ENCODE data around the gene PTPN9. TPM values are rescaled to one million over a fixed set of nuclear protein-coding genes. Genes with fewer than 3 reads are reported as not detected.
"Not testable (repeated sequence)": the region's sequence is repeated elsewhere in the genome, so short reads cannot be mapped to it uniquely, and the experiment has no call there.

PTPN9 gene
- total and polyA plus RNA-seq, 4 donors = 9.8 to 37.9 (median 21.1) TPM

DNA sequence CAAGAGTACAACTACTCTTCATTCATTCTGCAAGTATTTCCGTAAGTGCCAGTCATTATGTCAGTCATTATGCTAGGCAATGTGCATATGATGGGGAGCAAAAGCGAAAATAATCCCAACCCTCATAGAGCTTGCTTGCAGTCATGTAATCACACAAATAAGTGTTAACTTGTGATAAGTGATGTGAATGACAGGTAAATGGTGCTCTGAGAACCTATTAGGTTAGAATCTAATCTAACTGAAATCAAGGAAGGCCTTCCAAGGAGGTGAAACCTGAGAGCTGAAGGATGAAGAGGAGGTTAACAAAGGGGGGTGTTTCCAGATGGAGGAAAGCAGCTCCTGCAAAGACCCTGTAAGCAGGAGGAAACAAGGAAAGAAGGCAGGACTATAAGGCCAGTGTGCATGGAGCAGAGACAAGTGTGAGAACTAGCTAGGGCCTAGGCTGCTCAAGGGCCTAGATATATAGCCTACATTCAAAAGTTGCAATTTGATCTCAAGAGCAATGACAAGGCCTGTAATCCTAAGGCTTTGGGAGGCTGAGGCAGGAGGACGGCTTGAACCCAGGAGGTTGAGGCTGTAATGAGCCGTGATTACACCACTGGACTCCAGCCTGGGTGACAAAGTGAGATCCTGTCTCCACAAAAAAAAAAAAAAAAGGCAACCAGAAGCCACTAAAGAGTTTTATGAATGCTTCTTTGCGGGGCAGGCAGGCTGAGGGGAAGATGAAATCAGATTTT is 5.3 kb downstream of the PTPN9 start:
- intact Hi-C loops (cut with DNase I) = no loop called here
- Histone ChIP-seq H3K36me3 (ENCODE audit: control insufficient read depth in 1 of 2, insufficient read depth in 2 of 2, low read length in 1 of 2) (no peaks in the 10 kb centered on the region), H3K27me3 (ENCODE audit: control insufficient read depth in 1 of 2, insufficient read depth in 2 of 2, low read length in 1 of 2) (no peaks in the 10 kb centered on the region), H3K4me1 (ENCODE audit: control insufficient read depth in 1 of 2, insufficient read depth in 2 of 2, low read length in 2 of 2) (peaks cover 0 to 2% of the 10 kb centered on the region in 2 donors), H3K4me3 (ENCODE audit: low read length in 2 of 2) (no peak overlapping the region), H3K27ac (ENCODE audit: low read depth in 1 of 2, low read length in 2 of 2) (peak overlapping the region in 1 of 2 donors; percentile 6), H3K9me3 (ENCODE audit: control insufficient read depth, low read length) (no peaks in the 10 kb centered on the region)
- no peak for DNase-seq
- 96 to 97% methylated on average over 5 of the region's 5 CpGs for WGBS, 2 donors
- no peak for ATAC-seq (ENCODE audit: low FRiP score)

DNA sequence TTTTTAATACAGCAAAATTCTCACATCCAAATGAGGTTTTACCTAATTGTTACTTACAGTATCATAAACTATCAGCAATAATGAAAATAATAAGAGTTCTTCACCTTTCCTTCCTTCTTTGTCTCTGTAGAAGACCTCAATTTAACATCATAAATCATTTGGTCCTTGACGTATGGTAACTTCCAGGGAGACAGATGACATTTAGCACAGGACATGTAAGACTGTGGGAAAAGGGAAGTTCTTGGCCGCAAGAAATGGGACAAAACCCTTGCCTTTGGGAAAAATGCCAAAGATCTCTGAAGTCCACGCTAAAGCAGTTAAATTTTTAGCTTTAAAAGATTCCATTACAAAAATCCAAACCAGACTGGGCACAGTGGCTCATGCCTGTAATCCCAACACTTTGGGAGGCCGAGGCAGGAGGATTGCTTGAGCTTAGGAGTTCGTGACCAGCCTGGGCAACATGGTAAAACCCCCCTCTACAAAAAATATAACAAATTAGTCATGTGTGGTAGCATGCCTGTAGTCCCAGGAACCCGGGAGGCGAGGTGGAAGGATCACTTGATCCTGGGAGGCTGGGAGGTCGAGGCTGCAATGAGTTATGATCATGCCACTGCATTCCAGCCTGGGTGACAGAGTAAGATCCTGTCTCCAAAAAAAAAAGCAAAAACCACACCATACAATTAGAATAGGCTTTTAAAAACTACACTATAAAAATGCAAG is 8.8 kb downstream of the PTPN9 start:
- Histone ChIP-seq H3K9me3 (ENCODE audit: control insufficient read depth, low read length) (no peaks in the 10 kb centered on the region), H3K27me3 (ENCODE audit: control insufficient read depth in 1 of 2, insufficient read depth in 2 of 2, low read length in 1 of 2) (no peaks in the 10 kb centered on the region), H3K36me3 (ENCODE audit: control insufficient read depth in 1 of 2, insufficient read depth in 2 of 2, low read length in 1 of 2) (no peaks in the 10 kb centered on the region), H3K4me1 (ENCODE audit: control insufficient read depth in 1 of 2, insufficient read depth in 2 of 2, low read length in 2 of 2) (peaks cover 0 to 2% of the 10 kb centered on the region in 2 donors), H3K27ac (ENCODE audit: low read depth in 1 of 2, low read length in 2 of 2) (no peak overlapping the region), H3K4me3 (ENCODE audit: low read length in 2 of 2) (no peak overlapping the region)
- ATAC-seq (ENCODE audit: low FRiP score) (no peak), DNase-seq (peak in 1 of 2 donors; percentile 5)
- intact Hi-C loops (cut with DNase I) = no loop called here
- 37 to 41% methylated on average over 8 of the region's 8 CpGs for WGBS, 2 donors

DNA sequence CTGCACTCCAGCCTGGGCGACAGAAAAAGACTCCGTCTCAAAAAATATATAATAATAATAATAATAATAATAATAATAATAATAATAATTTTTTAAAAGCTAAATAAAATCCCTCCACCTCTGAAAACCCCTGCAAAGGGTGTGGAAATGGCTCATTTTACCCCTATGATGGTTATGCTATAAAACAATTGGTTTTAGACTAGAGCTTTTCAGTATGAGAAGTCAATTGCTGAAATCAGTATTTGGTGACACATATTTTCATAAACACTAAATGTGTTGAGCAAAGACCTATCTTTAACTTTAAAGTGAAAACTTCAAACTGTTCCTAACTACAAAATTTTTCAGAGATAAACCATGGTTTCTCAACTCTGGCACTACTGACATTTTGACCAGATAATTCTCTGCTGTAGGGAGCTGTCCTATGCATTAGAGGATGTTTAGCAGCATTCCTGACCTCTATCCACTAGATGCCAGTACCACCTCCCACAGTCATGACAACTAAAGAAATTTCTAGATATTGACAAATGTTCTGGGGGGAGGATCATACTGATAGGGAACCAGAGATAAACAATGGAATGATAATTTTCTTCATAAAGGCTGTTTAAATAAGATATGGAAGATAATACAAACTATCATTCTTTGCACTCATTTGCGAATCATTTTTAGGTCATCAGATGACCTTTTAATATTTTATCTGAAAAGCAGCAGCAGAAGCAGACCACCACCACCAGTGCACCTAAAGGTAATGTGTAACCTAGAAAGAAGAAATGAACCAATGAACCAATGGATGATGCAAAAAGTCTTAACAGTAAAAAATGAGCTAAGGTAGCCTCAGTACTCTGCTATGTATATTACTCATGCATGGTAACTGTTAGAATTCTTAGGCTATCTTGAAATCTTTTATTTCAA is 13.8 kb downstream of the PTPN9 start:
- Histone ChIP-seq H3K9me3 (ENCODE audit: control insufficient read depth, low read length) (no peaks in the 10 kb centered on the region), H3K27me3 (ENCODE audit: control insufficient read depth in 1 of 2, insufficient read depth in 2 of 2, low read length in 1 of 2) (no peaks in the 10 kb centered on the region), H3K4me1 (ENCODE audit: control insufficient read depth in 1 of 2, insufficient read depth in 2 of 2, low read length in 2 of 2) (no peaks in the 10 kb centered on the region), H3K36me3 (ENCODE audit: control insufficient read depth in 1 of 2, insufficient read depth in 2 of 2, low read length in 1 of 2) (no peaks in the 10 kb centered on the region), H3K27ac (ENCODE audit: low read depth in 1 of 2, low read length in 2 of 2) (no peak overlapping the region), H3K4me3 (ENCODE audit: low read length in 2 of 2) (no peak overlapping the region)
- intact Hi-C loops (cut with DNase I) = no loop called here
- WGBS, 2 donors = 95 to 97% methylated on average over 3 of the region's 3 CpGs
- DNase-seq = no peak
- no peak for ATAC-seq (ENCODE audit: low FRiP score)

DNA sequence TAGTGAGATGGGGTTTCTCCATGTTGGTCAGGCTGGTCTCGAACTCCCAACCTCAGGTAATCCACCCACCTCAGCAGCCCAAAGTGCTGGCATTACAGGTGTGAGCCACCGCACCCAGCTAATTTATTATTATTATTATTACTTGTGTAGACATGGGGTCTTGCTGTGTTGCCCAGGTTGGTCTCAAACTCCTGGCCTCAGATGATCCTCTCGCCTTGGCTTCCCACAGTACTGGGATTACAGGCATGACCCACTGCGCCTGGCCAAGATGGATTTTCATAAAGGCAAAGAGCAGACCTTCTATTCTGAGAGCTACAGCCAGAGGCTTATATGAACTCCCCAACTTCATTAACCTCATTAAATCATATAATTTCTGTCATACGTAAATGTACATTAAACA is 17.2 kb downstream of the PTPN9 start:
- 96 to 97% methylated on average over 5 of the region's 5 CpGs for WGBS, 2 donors
- no peaks in the 10 kb centered on the region for H3K9me3 ChIP-seq (ENCODE audit: control insufficient read depth, low read length)
- no peaks in the 10 kb centered on the region for H3K36me3 ChIP-seq (ENCODE audit: control insufficient read depth in 1 of 2, insufficient read depth in 2 of 2, low read length in 1 of 2)
- H3K4me1 ChIP-seq (ENCODE audit: control insufficient read depth in 1 of 2, insufficient read depth in 2 of 2, low read length in 2 of 2) = no peaks in the 10 kb centered on the region
- no peak overlapping the region for H3K4me3 ChIP-seq (ENCODE audit: low read length in 2 of 2)
- ATAC-seq (ENCODE audit: low FRiP score) = no peak
- no peak for DNase-seq
- no peak overlapping the region for H3K27ac ChIP-seq (ENCODE audit: low read depth in 1 of 2, low read length in 2 of 2)
- no peaks in the 10 kb centered on the region for H3K27me3 ChIP-seq (ENCODE audit: control insufficient read depth in 1 of 2, insufficient read depth in 2 of 2, low read length in 1 of 2)
- intact Hi-C loops (cut with DNase I) = no loop called here

DNA sequence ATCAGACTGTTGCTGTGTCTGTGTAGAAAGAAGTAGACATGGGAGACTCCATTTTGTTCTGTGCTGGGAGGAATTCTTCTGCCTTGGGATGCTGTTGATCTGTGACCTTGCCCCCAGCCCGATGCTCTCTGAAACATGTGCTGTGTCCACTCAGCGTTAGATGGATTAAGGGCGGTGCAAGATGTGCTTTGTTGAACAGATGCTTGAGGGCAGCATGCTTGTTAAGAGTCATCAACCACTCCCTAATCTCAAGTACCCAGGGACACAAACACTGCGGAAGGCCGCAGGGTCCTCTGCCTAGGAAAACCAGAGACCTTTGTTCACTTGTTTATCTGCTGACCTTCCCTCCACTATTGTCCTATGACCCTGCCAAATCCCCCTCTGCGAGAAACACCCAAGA is 19.8 kb downstream of the PTPN9 start:
- H3K4me3 ChIP-seq (ENCODE audit: low read length in 2 of 2); H3K9me3 ChIP-seq (ENCODE audit: control insufficient read depth, low read length); H3K4me1 ChIP-seq (ENCODE audit: control insufficient read depth in 1 of 2, insufficient read depth in 2 of 2, low read length in 2 of 2); ATAC-seq (ENCODE audit: low FRiP score); H3K27ac ChIP-seq (ENCODE audit: low read depth in 1 of 2, low read length in 2 of 2); H3K27me3 ChIP-seq (ENCODE audit: control insufficient read depth in 1 of 2, insufficient read depth in 2 of 2, low read length in 1 of 2); H3K36me3 ChIP-seq (ENCODE audit: control insufficient read depth in 1 of 2, insufficient read depth in 2 of 2, low read length in 1 of 2); intact Hi-C loops (cut with DNase I); DNase-seq: not testable (repeated sequence)
- WGBS, 2 donors = 90 to 94% methylated on average over 5 to 6 of the region's 6 CpGs

DNA sequence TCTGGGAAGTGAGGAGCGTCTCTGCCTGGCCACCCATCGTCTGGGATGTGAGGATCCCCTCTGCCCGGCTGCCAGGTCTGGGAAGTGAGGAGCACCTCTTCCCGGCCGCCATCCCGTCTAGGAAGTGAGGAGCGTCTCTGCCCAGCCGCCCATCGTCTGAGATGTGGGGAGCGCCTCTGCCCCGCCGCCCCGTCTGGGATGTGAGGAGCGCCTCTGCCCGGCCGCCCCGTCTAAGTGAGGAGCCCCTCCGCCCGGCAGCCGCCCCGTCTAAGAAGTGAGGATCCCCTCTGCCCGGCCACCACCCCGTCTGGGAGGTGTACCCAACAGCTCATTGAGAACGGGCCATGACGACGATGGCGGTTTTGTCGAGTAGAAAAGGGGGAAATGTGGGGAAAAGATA is 20.2 kb downstream of the PTPN9 start:
- H3K27ac ChIP-seq (ENCODE audit: low read depth in 1 of 2, low read length in 2 of 2); DNase-seq; H3K9me3 ChIP-seq (ENCODE audit: control insufficient read depth, low read length); H3K4me1 ChIP-seq (ENCODE audit: control insufficient read depth in 1 of 2, insufficient read depth in 2 of 2, low read length in 2 of 2); intact Hi-C loops (cut with DNase I); H3K4me3 ChIP-seq (ENCODE audit: low read length in 2 of 2); H3K36me3 ChIP-seq (ENCODE audit: control insufficient read depth in 1 of 2, insufficient read depth in 2 of 2, low read length in 1 of 2); ATAC-seq (ENCODE audit: low FRiP score); H3K27me3 ChIP-seq (ENCODE audit: control insufficient read depth in 1 of 2, insufficient read depth in 2 of 2, low read length in 1 of 2): not testable (repeated sequence)
- 94% methylated on average over 25 to 28 of the region's 28 CpGs for WGBS, 2 donors

DNA sequence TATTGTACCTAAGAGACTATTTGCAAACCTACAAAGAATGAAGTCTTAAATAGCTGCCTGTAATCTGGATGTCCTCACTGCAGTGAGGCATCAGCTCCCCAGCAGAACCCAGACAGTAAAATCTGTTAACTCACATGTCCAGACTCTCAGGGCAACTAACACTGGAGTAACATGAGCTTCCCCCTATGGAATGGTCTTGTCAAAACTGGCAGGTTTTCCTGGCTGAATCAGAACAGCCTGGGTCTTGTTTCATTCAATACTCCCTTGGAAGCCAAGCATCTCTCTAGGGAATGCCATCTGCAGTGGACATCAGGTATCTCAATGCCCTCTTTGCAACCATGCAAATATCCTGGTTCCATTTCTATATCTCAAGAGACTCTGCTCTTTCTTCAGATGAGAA is 24.4 kb downstream of the PTPN9 start:
- no peaks in the 10 kb centered on the region for H3K9me3 ChIP-seq (ENCODE audit: control insufficient read depth, low read length)
- DNase-seq (no peak), ATAC-seq (ENCODE audit: low FRiP score) (no peak)

DNA sequence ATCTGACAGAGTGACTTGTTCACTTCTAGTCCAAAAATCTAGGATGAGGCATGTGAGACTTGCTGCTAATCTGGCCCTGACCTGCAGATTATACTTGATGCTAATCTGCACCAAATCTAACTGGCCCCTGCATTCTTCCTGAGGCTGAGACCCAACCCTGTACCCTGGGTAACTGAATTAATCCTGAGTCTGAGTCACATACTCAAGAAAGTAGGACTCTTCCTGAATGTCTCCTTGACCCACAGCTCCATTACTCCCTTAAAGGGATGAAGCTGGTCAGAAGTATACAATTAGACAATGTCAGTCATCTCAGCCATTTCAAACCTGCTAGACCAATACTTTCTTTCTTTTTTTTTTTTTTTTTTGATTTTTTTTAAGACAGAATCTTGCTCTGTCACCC is 25.5 kb downstream of the PTPN9 start:
- DNase-seq = no peak
- ATAC-seq (ENCODE audit: low FRiP score) = no peak

More for the DNA sequence above, 24.4 kb downstream of the PTPN9 start:
- no peaks in the 10 kb centered on the region for H3K27me3 ChIP-seq (ENCODE audit: control insufficient read depth in 1 of 2, insufficient read depth in 2 of 2, low read length in 1 of 2)
- no peaks in the 10 kb centered on the region for H3K4me1 ChIP-seq (ENCODE audit: control insufficient read depth in 1 of 2, insufficient read depth in 2 of 2, low read length in 2 of 2)
- no peak overlapping the region for H3K27ac ChIP-seq (ENCODE audit: low read depth in 1 of 2, low read length in 2 of 2)
- H3K4me3 ChIP-seq (ENCODE audit: low read length in 2 of 2) = no peak overlapping the region
- intact Hi-C loops (cut with DNase I) = no loop called here
- H3K36me3 ChIP-seq (ENCODE audit: control insufficient read depth in 1 of 2, insufficient read depth in 2 of 2, low read length in 1 of 2) = no peaks in the 10 kb centered on the region

More for the DNA sequence above, 25.5 kb downstream of the PTPN9 start:
- intact Hi-C loops (cut with DNase I) = no loop called here
- no peaks in the 10 kb centered on the region for H3K27me3 ChIP-seq (ENCODE audit: control insufficient read depth in 1 of 2, insufficient read depth in 2 of 2, low read length in 1 of 2)
- no peaks in the 10 kb centered on the region for H3K36me3 ChIP-seq (ENCODE audit: control insufficient read depth in 1 of 2, insufficient read depth in 2 of 2, low read length in 1 of 2)
- no peaks in the 10 kb centered on the region for H3K4me1 ChIP-seq (ENCODE audit: control insufficient read depth in 1 of 2, insufficient read depth in 2 of 2, low read length in 2 of 2)
- no peak overlapping the region for H3K4me3 ChIP-seq (ENCODE audit: low read length in 2 of 2)
- no peaks in the 10 kb centered on the region for H3K9me3 ChIP-seq (ENCODE audit: control insufficient read depth, low read length)
- H3K27ac ChIP-seq (ENCODE audit: low read depth in 1 of 2, low read length in 2 of 2) = no peak overlapping the region

Measured in aorta (tissue), 5 donors.